Fibroblast of peridontal ligament (primary cell): Measurements from ENCODE around the gene NEIL1.
"Not testable (repeated sequence)": the region's sequence is repeated elsewhere in the genome, so short reads cannot be mapped to it uniquely, and the experiment has no call there.

ENCODE experiments used
- DNase-seq: peaks from one replicate; pipeline ENCODE4 v3.0.0-alpha.2; 2010; ENCODE audit errors: extremely low read depth

The NEIL1 gene

GRCh38 chr15:75371901-75372688, 25.3 kb downstream of the NEIL1 start:
- no peak for DNase-seq

GRCh38 chr15:75380773-75381172, 33.9 kb downstream of the NEIL1 start:
- DNase-seq = no peak

DNA sequence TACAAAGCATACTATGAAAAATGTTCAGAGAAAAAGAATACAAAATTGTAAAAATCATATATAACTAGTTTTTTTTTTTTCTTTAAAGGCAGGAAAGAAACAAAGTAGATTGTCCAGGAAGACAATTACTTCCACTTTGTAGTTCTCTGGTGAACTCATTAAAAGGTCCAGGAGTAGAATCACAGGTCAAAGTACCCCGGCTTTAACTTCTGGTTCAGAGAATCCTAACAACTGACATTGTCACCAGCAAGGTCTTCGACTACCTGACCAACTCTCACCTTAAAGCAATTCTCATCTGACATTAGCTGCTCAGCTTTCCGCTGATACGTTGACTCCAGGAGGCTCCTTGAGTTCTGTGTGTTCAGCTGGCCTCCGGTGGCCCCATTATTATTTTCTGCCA, 37.1 kb downstream of the NEIL1 start:
- not testable (repeated sequence) for DNase-seq

- DNase-seq = no peak
Measured at GRCh38 chr15:75389791-75390382, 43.0 kb downstream of the NEIL1 start.

DNA sequence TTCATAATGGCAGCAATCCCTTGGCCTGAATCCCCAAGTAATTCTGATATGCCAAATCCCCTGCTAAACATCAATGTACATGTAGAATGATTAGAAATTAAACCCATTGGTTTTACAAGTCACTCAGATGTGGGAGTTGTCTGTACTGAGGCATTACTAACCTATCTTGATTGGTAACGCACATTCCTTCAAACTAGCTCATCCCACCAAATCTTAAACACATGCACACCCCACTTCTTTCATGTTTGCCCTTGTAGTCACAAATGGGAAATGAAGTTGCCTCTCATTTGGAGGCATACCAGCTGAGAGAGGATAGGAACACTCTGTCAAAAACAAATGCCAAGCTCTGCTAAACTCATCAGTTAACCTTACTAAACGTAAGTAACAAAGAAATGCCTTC, 50.7 kb downstream of the NEIL1 start:
- DNase-seq = peak; percentile 33

- DNase-seq = no peak
Measured at GRCh38 chr15:75403892-75404291, 57.1 kb downstream of the NEIL1 start.
